ENCODE data around the gene OVCA2.

Gene OVCA2

DNA sequence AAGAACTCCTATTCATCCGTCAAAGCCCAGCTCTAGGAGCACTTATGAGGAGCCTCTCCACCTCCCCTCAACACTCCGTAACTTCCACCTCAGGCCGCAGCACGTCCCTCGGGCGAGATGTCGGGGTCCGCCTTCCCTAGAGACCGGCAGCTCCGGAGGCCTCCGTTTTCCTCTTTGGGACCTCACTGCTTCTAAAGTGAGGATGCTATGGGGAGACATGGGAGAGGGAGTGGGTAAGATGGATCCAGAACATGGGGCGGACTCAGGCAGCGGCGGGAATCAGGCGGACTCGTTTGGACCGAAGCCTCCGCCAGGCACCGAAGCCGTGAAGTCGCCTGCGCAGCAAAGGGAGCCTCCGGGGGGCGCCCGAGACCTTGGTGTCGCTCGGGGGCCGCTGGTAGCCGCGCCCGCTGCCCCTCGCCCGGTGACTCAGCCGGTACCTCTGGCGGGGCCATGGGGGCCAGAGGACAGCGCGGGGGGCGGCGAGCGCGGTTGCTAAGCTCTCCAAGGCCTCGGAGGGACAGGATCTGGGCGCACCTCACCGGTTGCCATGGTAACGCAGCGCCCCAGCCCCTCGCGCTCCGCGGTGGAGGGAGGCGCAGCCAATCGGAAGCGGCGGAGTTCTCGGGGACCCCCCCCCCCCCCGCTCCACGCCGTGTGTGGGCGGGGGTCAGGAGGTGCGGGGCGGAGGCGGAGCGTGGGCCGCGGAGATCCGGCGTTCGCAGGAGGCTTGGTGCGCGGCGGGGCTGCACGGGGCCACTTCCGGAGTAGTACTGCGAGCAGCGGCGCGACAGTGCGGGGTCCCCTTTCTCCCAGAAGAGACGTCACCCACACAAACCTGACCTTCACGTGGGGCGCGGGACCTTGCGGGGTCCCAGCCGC, 11.8 kb downstream of the OVCA2 start:
- peak in 1 of 2 donors; percentile 58 for DNase-seq (ENCODE audit: low read depth in 2 of 2, low spot score in 1 of 2)

DNA sequence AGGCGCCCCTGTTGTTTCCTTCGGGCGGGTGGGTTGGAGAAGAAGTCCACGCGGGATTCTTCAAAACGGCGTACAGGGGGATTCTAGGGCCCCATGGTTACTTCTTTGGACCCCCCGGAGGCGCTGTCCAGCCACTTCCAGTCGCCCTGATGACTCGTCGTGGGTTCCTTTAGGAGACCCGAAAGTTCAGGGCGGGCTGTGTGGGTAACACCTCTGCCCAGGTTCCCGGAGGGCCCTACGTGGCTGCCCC, 12.4 kb downstream of the OVCA2 start:
- no peak for DNase-seq (ENCODE audit: low read depth in 2 of 2, low spot score in 1 of 2)

DNA sequence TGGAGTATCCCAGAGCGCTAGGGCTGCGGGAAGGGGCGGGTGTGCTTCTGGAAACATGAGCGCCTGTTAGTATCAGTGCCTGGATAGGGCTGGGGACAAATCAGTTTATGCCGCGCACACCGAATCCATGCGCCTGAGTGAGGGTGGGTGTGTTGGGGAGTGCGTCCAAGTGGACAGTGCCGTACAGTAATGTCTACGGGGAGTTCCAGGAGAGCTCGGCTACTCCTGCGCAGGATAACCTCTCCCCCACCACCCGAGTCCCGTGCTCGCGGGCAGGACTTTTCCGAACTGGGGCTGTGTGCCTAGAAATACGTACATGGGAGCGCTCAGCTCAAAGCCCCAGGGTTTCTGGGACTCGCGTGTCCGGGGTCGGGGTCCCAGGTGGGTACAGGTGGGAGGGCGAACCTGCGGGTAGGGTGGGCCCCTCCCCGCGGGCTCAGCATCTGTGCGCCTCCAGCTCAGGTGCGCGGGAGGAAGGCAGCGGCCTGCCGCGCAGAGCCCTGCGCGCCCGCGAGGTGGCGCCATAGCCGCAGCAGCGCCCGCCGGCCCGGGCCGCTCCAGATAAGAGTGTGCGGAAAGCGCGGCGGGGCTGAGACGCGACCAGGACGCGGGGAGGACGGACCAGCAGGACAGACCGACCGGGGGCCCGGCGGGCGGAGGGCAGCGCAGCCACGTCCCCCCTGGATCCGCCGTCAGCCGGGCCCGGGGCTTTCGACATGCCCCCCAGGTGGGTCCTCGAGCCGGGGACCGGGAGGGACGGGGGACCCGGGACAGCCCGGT, 12.9 kb downstream of the OVCA2 start, which contains the start of gene HIC1:
Gene HIC1, plus strand, starts transcription at position 592 of the 780 bp plus-strand sequence. CDS start 1,588 bp downstream, outside the sequence.
- DNase-seq (ENCODE audit: low read depth in 2 of 2, low spot score in 1 of 2), result peak in 1 of 2 donors; percentile 58

DNA sequence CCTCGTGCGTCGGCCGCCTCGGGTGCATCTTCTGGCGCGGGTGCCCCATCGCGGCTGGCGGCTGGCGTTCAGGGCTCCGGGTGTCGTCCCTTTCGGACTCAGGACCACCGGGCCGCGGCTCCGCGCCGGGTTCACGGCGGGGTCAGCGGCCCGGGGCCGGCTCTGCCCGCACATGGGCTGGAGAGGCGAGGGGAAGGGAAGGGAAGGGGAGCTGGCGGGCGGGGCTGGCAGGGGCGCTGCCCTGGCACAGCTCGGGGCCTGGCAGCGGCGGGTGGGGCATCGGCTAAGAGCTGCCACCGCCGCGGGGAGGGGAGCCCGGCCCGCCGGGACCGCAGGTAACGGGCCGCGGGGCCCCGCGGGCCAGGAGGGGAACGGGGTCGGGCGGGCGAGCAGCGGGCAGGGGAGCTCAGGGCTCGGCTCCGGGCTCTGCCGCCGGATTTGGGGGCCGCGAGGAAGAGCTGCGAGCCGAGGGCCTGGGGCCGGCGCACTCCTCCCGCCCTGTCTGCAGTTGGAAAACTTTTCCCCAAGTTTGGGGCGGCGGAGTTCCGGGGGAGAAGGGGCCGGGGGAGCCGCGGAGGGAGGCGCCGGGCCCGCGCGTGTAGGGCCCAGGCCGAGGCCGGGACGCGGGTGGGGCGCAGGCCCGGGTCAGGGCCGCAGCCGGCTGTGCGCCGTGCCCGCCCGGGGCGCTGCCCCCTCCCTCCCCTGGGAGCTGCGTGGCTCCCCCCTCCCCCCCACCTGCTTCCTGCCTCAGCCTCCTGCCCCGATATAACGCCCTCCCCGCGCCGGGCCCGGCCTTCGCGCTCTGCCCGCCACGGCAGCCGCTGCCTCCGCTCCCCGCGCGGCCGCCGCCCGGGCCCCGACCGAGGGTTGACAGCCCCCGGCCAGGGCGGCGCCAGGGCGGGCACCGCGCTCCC, 13.7 kb downstream of the OVCA2 start:
- no peak for DNase-seq (ENCODE audit: low read depth in 2 of 2, low spot score in 1 of 2)

DNA sequence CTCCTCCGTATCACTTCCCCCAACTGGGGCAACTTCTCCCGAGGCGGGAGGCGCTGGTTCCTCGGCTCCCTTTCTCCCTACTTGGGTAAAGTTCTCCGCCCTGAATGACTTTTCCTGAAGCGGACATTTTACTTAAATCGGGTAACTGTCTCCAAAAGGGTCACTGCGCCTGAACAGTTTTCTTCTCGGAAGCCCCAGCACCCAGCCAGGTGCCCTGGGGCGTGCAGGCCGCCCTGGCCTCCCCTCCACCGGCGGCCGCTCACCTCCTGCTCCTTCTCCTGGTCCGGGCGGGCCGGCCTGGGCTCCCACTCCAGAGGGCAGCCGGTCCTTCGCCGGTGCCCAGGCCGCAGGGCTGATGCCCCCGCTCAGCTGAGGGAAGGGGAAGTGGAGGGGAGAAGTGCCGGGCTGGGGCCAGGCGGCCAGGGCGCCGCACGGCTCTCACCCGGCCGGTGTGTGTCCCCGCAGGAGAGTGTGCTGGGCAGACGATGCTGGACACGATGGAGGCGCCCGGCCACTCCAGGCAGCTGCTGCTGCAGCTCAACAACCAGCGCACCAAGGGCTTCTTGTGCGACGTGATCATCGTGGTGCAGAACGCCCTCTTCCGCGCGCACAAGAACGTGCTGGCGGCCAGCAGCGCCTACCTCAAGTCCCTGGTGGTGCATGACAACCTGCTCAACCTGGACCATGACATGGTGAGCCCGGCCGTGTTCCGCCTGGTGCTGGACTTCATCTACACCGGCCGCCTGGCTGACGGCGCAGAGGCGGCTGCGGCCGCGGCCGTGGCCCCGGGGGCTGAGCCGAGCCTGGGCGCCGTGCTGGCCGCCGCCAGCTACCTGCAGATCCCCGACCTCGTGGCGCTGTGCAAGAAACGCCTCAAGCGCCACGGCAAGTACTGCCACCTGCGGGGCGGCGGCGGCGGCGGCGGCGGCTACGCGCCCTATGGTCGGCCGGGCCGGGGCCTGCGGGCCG, 14.7 kb downstream of the OVCA2 start:
- no peak for DNase-seq (ENCODE audit: low read depth in 2 of 2, low spot score in 1 of 2)

DNA sequence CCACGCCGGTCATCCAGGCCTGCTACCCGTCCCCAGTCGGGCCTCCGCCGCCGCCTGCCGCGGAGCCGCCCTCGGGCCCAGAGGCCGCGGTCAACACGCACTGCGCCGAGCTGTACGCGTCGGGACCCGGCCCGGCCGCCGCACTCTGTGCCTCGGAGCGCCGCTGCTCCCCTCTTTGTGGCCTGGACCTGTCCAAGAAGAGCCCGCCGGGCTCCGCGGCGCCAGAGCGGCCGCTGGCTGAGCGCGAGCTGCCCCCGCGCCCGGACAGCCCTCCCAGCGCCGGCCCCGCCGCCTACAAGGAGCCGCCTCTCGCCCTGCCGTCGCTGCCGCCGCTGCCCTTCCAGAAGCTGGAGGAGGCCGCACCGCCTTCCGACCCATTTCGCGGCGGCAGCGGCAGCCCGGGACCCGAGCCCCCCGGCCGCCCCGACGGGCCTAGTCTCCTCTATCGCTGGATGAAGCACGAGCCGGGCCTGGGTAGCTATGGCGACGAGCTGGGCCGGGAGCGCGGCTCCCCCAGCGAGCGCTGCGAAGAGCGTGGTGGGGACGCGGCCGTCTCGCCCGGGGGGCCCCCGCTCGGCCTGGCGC, 15.4 kb downstream of the OVCA2 start:
- DNase-seq (ENCODE audit: low read depth in 2 of 2, low spot score in 1 of 2), result no peak

DNA sequence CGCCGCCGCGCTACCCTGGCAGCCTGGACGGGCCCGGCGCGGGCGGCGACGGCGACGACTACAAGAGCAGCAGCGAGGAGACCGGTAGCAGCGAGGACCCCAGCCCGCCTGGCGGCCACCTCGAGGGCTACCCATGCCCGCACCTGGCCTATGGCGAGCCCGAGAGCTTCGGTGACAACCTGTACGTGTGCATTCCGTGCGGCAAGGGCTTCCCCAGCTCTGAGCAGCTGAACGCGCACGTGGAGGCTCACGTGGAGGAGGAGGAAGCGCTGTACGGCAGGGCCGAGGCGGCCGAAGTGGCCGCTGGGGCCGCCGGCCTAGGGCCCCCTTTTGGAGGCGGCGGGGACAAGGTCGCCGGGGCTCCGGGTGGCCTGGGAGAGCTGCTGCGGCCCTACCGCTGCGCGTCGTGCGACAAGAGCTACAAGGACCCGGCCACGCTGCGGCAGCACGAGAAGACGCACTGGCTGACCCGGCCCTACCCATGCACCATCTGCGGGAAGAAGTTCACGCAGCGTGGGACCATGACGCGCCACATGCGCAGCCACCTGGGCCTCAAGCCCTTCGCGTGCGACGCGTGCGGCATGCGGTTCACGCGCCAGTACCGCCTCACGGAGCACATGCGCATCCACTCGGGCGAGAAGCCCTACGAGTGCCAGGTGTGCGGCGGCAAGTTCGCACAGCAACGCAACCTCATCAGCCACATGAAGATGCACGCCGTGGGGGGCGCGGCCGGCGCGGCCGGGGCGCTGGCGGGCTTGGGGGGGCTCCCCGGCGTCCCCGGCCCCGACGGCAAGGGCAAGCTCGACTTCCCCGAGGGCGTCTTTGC, 16.2 kb downstream of the OVCA2 start:
- no peak for DNase-seq (ENCODE audit: low read depth in 2 of 2, low spot score in 1 of 2)

DNA sequence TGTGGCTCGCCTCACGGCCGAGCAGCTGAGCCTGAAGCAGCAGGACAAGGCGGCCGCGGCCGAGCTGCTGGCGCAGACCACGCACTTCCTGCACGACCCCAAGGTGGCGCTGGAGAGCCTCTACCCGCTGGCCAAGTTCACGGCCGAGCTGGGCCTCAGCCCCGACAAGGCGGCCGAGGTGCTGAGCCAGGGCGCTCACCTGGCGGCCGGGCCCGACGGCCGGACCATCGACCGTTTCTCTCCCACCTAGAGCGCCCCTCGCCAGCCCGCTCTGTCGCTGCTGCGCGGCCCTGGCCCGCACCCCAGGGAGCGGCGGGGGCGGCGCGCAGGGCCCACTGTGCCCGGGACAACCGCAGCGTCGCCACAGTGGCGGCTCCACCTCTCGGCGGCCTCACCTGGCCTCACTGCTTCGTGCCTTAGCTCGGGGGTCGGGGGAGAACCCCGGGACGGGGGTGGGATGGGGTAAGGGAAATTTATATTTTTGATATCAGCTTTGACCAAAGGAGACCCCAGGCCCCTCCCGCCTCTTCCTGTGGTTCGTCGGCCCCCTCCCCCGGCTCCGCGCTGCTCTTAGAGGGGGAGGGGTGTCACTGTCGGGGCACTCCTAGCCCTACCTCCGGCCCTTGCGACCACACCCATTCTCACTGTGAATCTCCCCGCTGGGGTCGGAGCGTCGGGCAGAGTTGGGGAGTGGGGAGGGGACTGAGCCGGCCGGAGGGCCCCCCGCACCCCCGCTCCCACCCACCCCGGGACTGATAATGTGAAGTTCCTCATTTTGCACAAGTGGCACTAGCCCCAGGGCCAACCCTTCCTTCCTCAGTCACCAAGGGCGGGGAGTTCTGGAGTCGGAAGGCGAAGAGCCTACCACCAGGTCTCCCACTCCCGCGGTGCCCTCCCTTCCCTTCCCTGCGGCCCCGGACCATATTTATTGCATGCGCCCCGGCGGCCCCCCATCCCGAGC, 17.0 kb downstream of the OVCA2 start:
- peak in 1 of 2 donors; percentile 17 for DNase-seq (ENCODE audit: low read depth in 2 of 2, low spot score in 1 of 2)

DNA sequence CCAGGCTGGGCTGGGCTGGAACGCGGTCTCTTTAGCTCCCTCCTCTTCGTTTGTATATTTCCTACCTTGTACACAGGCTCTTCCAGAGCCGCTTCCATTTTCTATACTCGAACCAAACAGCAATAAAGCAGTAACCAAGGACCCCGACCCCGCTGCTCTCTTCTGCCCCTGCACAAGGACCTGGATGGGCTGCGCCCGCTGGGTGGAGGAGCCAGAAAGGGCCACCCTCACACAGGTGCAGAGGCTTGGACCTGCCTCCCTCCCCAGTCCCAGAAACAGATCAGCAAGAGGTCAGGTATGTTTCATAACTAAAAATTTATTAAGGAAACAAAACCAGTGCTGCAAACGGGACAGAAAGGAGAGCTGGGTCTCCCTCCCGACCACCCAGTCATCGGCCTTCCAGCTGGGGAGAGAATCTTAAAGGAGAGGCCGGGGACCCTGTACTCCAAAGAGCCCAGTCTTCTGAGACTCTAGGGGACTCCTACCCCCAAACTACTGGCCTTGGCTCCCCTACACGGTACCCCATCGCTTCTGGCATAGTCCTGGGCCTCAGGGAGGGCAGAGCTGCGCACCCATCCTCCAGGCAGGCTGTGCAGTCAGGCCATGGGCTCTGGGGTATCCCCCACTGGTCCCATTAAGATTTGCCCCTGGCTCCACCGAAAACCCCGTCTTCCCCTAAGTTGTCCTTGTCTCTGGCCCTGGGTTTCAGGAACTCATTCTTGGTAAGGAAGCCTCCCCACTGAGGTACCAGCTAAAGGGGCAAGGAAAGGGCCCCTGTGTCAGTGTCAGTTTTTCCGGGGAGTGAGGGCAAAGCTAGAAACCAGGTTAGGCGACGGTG, 17.9 kb downstream of the OVCA2 start:
- DNase-seq (ENCODE audit: low read depth in 2 of 2, low spot score in 1 of 2), result no peak

DNA sequence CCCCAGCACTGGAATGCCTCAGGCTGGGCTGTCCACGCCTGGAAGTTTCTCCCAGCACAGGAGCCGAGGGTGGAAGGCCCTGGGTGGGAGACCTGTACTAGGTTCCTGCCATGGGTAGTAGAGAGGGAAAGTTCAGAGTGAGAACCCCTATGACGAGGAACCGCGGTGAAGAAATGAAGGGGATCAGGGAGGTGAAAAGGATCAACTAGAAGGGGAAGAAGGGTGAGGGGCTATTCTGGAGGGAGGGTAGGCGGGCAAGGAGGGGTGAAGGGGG, 18.5 kb downstream of the OVCA2 start:
- DNase-seq (ENCODE audit: low read depth in 2 of 2, low spot score in 1 of 2), result no peak

DNA sequence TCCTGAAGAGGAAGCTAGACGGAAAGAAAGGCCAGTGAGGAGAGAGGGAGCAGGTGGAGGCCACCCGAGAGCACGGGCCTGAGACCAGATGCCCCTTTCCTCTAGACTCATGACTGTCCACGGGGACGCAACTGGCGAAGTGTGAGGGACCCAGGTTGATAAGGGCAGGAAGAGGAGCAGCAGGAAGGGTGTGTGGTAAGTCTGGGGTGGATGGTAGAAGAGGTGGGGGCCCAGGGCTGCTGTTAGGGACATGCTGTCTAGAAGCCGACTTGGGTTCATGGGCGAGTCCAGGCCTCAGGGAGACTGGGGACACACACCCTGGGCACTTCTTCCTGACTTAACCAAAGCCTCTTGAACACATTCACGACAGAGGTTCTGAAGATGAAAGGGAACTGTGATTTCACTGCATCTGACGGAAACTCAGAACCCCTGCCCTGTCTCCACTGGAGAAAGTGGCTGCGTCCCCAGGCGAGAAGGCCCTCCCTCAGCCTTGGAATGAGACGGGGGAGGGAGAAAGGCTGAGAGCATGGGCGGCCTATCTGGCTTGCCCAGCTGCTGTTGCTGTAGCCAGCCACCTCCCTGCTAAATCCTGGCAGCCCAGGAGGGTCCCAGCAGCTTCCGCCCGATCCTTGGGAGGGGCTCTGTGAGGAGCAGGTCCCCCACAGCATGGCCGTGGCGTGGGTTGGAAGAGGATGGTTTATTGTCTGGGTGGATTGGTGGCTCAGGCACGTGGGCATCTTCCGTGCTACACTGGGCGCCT, 19.0 kb downstream of the OVCA2 start:
- DNase-seq (ENCODE audit: low read depth in 2 of 2, low spot score in 1 of 2), result no peak

DNA sequence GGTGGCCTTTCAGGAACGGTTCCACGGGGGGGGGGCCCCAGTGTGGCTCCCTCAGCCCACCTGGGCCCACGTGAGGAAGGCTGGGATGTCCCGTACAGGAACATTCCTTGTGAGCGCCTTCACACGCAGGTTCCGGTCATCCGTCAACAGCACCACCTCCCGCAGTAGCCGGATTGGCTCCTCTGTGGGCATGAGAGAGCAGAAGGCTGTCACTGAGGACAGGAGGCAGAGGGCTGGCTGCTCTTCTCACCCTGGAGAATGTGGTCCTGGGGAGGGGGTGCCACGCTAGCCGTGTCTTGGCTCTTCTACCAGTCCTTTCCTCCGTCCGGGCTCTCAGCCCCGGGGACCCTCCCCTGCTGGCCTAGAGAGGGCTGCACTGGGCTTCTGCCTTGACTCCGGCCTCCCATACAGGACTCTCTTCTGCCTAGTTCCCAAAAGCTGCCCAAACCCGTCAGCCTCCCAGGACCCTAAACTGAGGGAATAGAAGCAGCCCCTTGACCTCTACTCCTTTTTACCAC, 19.7 kb downstream of the OVCA2 start:
- no peak for DNase-seq (ENCODE audit: low read depth in 2 of 2, low spot score in 1 of 2)

DNA sequence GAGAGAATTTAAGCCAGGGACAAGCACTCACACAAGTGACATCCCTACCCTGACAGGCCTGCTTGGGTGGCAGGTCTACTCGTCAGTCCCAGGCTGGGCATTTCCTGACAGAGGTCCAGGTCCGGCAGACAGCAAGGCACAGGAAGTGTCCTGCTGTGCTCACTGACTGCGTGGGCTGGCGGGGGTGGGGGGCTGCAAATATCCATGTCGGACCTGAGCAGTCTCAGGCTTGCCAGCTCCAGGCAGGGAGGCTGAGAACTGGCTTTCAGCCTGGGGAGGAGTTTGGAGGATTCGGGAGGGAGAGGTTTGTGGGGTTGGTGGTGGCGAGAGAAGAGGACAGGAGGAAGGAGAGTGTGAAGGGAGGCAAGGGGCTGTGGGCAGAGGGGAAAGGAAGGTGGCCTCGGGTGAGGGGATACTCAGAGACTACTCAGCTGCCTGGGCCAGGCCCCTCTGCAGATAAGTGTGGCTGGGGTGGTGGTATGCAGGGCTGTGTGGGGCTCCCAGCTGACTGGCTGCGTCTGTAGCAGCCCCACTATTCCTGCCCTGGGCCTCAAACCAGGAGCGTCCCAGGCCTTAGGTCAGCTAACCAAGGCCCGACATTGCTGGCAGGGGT, 20.9 kb downstream of the OVCA2 start:
- no peak for DNase-seq (ENCODE audit: low read depth in 2 of 2, low spot score in 1 of 2)

DNA sequence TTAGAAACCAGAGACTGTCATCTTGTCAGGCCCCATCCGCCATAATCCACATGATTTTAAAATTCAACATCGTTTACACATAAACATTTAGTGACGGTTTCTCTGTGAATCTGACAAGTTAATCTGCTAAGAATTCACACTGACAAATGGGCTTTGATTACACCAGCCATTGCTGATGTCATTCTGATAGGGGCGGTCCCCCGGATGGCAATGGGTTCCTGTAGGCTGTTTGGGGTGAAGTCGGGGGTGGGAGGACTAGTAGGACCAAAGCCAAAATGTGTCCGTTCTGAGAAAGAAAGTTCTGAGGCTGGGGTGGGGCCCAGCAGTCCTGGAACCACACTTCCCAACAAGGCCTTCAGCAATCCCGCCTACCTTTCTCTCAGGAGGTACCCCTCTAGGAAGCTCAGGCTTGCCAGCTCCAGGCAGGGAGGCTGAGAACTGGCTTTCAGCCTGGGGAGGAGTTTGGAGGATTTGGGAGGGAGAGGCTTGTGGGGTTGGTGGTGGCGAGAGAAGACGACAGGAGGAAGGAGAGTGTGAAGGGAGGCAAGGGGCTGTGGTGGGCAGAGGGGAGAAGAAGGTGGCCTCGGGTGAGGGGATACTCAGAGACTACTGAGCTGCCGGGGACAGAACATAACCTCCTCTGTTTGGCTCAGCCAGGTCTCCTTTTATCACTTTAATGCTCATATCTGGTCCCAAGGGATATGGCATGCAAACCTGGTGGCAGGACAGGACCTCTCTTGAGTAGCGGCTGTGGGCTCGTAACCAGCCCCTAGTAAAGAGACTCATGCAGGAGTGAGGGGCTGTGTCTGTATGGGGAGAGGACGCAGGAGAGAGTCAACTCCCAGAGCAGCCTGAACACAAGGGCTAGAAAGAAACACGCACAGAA, 21.7 kb downstream of the OVCA2 start:
- DNase-seq (ENCODE audit: low read depth in 2 of 2, low spot score in 1 of 2), result no peak

DNA sequence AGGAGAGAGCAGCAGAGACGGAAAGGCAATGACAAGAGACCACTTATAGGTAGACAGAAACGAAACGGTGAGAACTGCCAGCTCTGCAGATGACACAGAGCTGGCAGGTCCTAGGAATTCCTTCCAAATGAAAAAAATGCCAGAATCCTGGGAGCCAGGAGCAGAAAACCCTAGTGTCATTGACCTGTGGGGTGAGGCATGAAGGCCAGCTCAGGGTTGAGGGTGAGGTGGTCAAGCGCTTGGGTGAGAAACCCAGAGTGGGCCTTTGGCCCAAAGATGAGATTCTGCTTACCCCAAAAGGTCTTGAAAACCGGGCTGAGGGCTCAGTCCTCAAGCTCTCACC, 22.3 kb downstream of the OVCA2 start:
- DNase-seq (ENCODE audit: low read depth in 2 of 2, low spot score in 1 of 2), result no peak
